Ovary (tissue), 3 donors: ENCODE results near the gene LSM14B.
A peak's percentile ranks its signal among the peaks of the same experiment; 100 is the strongest.

Source experiments
- EP300 ChIP-seq: sonication (generic); formaldehyde crosslinking; IDR thresholded peaks from one replicate; pipeline ENCODE4 v1.6.1; 2017; ENCODE audit warnings: antibody characterized with exemption
- POLR2A ChIP-seq: fragments of 450-650 bp; IDR thresholded peaks from one replicate; pipeline ENCODE4 v1.6.1; 2017; ENCODE audit warnings: antibody characterized with exemption, mild to moderate bottlenecking, moderate library complexity
- TF ChIP-seq, protein P1 (sequence below), 3 donors: fragments of 450-650 bp in 2 of 3; fragments of 200-600 bp in 1 of 3; IDR thresholded peaks; one replicate each; pipeline versions ENCODE4 v1.5.1 to v1.8.0; 2016 to 2022; ENCODE audit warnings: antibody characterized with exemption in 3 of 3, mild to moderate bottlenecking in 1 of 3
- donor health status: DM: no; HTN: no; CAD: no.

DNA sequence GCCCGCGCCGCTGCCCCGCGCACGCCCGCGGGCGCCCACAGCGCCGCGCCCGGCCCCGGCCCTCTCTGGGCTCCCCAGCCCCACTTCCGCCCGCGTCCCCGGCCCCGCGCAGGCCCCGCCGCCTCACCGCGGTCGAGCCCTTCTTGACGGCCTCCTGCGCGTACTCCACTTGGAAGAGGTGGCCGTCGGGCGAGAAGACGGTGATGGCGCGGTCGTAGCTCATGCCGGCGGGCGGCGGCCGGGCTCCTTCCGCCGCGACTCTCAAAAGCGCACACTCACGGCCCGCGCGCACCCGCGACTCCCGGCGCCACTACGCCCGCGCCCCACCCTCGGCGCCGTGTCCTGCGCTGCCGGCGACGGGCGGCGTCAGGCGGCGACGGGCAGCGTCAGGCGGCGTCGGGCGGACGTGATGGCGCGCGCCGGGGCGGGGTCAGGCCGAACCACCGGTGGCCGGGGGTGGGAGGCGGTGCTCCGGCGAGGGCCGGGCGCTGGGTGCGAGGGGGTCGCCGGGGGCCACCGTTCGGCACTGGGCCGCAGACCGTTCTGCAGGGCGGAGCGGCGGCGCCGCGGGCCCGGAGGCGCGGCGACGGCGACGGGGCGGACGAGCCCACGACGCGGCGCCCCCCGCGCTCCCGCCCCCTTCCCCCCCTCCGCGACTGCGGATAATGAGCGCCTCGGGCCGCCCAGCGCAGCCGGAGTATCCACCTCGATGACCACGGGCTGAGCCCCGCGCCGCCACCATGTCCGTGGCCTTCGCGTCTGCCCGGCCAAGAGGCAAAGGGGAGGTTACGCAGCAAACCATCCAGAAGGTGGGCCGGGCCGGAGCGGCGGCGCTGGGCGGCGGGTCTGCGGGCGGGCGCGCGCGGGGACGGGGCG is 21.0 kb downstream of the LSM14B start, which contains the start of the genes PSMA7 and SS18L1:
- TF ChIP-seq, protein P1, sequence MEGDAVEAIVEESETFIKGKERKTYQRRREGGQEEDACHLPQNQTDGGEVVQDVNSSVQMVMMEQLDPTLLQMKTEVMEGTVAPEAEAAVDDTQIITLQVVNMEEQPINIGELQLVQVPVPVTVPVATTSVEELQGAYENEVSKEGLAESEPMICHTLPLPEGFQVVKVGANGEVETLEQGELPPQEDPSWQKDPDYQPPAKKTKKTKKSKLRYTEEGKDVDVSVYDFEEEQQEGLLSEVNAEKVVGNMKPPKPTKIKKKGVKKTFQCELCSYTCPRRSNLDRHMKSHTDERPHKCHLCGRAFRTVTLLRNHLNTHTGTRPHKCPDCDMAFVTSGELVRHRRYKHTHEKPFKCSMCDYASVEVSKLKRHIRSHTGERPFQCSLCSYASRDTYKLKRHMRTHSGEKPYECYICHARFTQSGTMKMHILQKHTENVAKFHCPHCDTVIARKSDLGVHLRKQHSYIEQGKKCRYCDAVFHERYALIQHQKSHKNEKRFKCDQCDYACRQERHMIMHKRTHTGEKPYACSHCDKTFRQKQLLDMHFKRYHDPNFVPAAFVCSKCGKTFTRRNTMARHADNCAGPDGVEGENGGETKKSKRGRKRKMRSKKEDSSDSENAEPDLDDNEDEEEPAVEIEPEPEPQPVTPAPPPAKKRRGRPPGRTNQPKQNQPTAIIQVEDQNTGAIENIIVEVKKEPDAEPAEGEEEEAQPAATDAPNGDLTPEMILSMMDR (IDR thresholded peaks at IDR 0.05): no peak
- peak; percentile 88 for TF ChIP-seq POLR2A
- no peak for TF ChIP-seq EP300
